ENCODE measurements around the gene FOXF2. TPM values are rescaled to one million over a fixed set of nuclear protein-coding genes. Genes with fewer than 3 reads are reported as not detected.
"Not testable (repeated sequence)": the region's sequence is repeated elsewhere in the genome, so short reads cannot be mapped to it uniquely, and the experiment has no call there.

FOXF2 gene
- total RNA-seq: not detected in 2 replicates

DNA sequence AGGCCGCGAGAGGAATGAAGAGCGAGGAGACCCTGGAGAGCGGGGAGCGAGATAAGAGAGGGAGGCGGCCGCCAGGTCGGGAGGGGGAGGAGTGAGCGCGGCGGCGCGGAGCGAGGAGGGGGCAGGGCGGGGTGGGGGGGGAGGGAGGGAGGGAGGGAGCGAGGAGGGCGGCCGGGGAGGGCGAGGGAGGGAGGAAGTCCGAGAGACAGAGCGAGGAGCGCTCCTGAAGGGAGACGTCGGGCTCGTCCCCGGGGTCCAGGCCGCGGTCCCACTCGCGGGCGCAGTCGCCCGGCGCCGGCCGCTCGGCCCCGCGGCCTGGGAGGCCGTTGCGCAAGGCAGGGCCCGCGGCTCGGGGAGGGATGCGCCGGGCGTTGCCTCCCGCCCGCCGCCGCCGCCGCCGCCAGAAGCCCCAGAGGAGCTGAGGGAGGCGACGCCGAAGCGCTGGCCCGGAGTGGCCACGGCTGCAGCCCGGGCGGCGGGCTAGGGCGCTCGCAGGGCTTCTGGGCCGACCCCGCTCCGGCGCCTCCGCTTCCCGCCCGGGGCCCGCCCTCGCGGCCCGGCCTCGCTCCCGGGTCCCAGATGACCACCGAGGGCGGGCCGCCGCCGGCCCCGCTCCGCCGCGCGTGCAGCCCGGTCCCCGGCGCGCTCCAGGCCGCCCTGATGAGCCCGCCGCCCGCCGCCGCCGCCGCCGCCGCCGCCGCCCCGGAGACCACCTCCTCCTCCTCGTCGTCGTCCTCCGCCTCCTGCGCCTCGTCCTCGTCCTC is at the start of gene FOXF2:
FOXF2 (plus strand) TSS at position 208 of the 764 bp plus-strand sequence; CDS start at position 580, 372 bp downstream.
- DNase-seq (ENCODE audit: low read depth in 2 of 2): no peak

DNA sequence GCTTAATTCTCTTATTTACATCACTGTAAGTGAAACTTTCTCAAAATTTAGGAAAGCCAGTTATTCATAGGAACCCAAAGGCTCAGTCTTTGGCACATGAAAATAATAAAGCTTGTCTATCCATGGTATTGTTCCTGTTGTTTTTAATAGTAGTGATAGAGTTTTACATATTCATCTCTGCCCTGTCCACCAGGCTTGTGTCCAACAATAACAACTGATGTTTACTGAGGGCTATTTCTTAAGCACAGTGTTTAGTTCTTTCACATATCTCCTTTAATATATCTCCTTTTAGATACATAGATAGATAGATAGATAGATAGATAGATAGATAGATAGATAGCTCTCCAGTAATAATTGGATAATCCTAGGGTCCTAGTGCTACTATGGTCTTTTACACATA is 43.3 kb upstream of the FOXF2 start:
- DNase-seq (ENCODE audit: low read depth in 2 of 2): no peak

DNA sequence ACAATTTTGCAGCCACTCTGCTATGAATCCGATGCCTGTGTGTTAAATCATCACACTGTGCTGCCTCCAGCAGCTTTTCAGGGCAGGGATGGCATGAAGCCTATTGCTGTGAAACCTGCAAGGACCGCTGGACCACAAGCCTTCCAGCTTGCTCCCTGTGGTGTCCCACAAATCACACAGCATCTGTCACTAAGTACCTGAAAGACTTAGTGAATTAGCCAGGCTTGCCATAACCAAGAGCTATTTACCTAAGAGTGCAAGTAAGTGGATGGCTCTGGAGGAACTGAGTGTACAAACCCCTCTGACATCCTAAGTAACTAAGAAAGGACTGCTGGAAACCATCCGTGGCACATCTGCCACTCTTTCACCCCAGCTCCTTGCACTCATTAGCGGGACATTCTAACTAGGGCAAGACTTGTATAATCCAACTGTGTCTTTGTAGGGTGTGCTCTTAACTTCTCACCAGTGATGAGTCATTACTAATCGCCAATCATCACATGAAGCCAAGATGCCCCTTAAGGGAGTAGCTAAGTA is 42.8 kb upstream of the FOXF2 start:
- DNase-seq (ENCODE audit: low read depth in 2 of 2): no peak

DNA sequence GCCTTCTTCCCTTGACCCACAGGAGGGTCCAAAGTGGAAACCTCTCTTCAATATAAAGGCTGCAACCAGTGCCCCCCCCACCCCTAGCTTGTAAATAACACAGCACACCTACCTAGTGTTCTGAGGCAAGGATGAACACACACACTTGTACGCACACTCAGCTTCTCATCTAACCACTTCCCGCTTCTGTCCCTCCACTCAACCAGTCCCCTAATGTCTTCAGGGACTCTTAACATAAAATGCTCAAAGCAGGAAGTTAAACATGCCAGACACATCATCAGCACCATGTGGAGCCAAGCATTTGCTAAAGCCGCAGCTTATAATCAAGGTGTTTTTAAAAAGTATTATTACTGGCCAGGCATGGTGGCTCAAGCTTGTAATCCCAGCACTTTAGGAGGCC is 42.2 kb upstream of the FOXF2 start:
- no peak for DNase-seq (ENCODE audit: low read depth in 2 of 2)

DNA sequence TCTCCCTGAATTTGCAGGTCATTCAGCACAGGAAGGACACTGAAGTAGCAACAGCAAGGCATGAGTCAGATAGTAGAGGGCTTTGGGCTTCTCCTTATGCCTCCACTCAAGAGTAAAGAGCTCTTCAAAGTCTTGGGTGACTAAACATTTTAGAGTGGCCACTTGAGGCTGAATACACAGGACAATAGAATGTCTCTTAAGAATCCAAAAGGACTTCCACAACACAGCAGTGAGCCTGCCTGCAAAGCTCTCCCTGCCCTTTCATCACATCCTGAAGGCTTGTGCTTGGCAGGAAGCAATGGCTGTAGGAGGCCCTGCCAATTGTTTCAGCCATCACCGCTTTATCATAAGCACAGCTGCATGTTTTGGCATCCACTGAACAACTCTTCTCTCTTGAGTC is 40.7 kb upstream of the FOXF2 start:
- no peak for DNase-seq (ENCODE audit: low read depth in 2 of 2)

DNA sequence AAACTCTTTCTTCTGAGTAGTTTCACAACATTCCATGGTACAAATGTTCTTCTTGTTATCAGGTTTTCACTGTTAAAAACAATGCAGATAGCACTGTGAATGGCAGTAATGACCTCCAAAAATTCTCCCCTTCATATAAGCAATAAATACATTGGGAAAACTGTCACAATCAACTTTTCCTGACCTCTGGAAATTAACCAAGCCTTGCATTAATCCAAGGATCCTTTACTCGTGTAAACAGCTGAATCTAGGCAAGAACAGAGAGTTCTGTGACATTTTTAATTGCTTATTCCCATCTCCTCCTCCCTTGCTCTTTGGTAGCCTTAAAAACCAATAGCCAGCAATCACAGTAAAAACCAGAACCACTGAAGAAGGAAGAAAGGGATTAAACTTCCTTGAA is 39.7 kb upstream of the FOXF2 start:
- no peak for DNase-seq (ENCODE audit: low read depth in 2 of 2)

DNA sequence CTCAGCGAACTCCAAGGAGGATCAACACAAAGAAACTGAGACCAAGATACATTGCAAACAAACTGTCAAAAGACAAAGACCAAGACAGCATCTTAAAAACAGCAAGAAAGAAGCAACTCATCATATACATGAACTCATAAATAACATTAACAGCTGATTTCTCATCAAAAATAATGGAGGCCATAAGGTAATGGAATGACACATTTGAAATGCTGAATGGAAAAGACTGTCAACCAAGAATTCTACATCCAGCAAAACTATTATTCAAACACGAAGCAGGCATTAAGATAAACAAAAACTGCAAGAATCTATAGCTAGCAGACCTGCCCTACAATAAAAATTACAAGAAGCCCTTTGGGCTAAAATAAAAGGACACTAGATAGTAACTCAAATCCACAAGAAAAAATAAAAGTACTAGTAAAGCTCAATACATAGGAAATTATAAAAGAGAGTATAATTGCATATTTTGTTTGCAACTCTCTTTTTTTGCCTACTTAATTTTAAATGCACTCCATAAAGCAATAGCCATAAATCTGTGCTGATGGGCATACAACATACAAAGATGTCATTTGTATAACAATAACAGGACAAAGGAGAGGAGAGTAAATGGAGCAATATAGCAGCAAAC is 37.9 kb upstream of the FOXF2 start:
- no peak for DNase-seq (ENCODE audit: low read depth in 2 of 2)

DNA sequence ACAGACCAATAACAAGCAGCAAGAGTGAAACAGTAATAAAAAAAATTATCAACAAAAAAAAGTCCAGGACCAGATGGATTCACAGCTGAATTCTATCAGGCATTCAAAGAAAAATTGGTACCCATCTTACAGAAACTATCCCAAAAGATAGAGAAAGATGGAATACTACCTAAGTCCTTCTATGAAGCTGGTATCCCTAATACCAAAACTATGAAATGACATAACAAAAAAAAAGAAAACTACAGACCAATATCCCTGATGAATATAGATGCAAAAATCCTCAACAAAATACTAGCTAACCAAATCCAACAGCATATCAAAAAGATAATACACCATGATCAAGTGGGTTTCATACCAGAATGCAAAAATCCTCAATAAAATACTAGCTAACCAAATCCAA is 34.3 kb upstream of the FOXF2 start:
- not testable (repeated sequence) for DNase-seq (ENCODE audit: low read depth in 2 of 2)

DNA sequence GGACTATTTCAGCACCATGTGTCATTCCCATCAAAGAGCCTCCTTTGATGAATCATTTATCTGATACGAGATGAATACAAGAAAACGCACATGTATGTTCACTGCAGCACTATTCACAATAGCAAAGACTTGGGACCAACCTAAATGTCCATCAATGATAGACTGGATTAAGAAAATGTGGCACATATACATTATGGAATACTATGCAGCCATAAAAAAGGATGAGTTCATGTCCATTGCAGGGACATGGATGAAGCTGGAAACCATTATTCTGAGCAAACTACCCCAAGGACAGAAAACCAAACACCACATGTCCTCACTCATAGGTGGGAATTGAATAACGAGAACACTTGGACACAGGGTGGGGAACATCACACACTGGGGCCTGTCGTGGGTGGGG is 27.7 kb upstream of the FOXF2 start:
- not testable (repeated sequence) for DNase-seq (ENCODE audit: low read depth in 2 of 2)

DNA sequence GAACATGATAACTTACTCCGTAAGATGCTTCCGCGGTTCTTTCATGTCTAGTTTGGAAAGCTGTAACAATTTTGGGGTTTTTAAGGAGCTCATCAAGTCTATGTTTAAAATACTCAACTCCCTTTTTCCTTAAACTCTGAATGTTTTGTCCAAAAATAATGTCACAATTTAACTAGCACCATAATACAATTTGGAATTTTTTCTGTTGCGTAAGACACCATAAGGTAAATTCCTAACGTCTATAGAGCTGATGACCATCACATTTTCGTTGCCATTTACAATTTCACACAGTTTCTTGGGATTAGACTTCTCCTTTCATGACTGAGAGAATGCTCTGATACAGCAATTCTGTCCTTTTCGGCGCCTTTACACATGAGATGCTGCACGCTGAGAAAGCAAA is 26.7 kb upstream of the FOXF2 start:
- DNase-seq (ENCODE audit: low read depth in 2 of 2): no peak

DNA sequence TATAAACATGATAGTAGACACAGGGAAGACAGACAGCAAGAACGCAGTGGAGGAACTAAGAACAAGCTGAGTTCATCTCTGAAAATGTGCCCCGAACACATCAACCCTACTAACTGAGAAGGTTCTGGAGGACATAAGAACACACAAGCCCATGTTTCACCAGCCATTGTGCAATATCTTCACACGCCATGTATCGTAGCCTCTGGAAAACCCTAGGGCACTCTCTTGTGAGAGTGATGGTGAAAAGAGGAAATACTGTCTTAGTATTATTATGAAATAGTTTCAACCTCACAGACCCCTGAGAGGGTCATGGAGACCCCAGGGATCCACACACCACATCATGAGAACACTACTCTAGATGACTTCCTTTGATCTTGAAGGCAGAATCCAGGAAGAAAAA is 26.1 kb upstream of the FOXF2 start:
- DNase-seq (ENCODE audit: low read depth in 2 of 2): no peak

DNA sequence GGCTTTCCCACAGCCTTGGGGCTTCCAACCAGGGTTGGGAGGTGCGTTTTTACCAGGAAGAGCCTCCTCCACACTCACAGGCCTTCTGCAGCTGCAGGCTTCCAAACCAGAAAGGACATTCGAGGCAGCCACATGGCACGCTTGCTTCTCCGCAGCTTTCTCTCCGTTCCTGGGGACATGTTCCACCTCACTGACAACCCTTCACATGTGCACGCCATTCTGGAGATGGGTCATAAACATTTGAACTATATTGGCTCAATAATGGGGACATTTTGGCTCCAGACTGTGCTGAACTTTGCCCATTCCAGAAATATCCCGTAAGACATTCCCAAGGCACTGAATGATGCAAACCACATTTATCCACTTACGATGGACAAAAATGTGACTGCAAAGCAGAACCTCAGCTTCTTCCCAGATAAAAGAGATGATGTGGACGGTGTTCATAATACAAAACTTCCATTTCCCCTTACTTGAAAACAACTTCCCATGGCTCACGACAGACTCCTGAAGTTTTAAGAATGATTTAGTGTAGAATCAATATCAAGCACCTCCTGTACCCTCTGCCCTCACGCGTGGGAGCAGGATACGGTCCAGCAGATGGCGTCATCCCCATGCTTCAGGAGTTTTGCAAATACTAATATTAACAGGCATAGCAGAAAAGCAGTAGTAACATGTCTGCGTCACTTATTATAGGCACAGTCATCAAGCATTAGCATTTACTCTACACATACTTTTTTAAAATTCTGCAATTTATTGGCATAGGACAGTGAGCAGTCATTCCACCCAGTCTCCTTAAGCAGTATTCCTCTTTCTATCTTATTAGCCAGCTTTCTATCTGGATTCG is 25.4 kb upstream of the FOXF2 start:
- no peak for DNase-seq (ENCODE audit: low read depth in 2 of 2)

DNA sequence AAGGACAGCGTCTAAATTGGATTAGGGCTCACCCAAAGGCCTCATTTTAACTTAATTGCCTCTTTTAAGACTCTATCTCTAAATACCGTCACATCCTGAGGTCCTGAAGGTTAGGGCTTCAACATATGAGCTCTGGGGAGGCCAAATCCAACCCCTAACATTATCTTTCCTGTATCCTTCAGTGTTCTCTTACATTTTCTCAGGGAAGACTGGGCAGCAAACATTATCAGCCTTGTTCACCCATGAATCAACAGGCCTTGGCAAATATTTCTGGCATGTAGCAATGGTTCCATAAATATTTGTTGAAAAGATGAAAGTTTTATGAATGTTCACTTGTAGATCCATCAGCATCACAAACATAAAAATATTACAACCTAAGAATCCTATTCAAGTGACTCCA is 24.6 kb upstream of the FOXF2 start:
- no peak for DNase-seq (ENCODE audit: low read depth in 2 of 2)

DNA sequence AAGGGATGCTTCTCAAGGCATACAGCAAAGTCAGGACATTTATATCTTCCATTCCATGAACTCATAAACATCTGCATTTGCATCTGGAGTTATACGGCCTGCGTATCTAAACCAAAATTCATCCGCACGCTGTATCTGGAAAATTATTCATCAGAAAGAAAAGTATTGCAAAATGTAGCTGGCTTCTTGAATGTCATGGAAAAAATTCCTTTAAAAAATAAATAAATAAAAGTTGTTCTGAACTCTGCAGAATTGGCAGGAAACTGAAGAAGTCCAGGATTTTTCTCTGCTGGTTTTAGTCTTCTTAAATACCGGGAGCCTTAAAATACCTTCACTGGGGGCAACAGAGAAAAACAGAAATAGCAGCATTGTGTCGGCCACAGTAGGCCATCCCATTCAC is 23.7 kb upstream of the FOXF2 start:
- no peak for DNase-seq (ENCODE audit: low read depth in 2 of 2)

DNA sequence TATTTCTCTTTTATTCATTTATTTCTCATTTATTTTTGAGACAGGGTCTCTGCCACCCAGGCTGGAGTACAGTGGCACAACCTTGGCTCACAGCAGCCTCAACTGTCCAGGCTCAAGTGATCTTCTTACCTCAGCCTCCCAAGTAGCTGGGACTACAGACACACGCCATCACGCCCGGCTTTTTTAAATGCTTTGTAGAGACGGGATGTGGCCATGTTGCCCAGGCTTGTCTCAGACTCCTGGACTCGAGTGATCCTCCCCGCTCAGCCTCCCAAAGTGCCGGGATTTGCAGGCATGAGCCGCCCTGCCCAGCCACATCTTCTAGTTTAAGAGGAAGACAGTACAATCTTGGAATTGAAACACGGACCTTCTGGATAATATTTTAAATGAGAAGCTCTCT is 21.6 kb upstream of the FOXF2 start:
- no peak for DNase-seq (ENCODE audit: low read depth in 2 of 2)

DNA sequence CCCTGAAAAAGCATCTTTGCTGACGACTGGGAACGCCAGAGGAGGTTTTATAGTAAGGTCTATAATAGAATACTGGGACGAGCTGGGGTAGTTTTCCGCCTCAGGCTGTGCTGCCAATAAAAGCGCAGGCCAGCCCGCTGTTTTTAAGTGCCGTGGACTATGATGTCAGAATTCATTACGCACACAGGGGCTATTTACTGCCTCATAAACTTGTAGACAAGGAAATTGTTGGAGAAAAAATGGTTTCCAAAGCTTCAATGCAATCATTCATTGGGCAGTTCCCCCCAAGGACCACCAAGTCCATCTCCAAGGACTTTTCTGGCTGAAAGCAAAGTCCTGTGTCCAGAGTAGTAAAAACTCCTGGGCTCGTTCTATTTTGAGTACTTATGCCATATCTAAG is 20.4 kb upstream of the FOXF2 start:
- no peak for DNase-seq (ENCODE audit: low read depth in 2 of 2)

DNA sequence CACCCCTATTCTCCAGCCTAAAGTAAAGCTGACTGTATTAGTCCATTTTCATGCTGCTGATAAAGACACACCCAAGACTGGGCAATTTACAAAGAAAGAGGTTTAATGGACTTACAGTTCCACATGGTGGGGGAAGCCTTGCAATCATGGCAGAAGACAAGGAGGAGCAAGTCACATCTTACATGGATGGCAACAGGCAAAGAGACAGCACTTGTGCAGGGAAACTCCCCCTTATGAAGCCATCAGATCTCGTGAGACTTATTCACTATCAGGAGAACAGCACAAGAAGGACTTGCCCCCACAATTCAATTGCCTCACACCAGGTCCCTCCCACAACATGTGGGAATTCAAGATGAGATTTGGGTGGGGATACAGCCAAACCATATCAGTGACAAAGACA is 19.7 kb upstream of the FOXF2 start:
- not testable (repeated sequence) for DNase-seq (ENCODE audit: low read depth in 2 of 2)

DNA sequence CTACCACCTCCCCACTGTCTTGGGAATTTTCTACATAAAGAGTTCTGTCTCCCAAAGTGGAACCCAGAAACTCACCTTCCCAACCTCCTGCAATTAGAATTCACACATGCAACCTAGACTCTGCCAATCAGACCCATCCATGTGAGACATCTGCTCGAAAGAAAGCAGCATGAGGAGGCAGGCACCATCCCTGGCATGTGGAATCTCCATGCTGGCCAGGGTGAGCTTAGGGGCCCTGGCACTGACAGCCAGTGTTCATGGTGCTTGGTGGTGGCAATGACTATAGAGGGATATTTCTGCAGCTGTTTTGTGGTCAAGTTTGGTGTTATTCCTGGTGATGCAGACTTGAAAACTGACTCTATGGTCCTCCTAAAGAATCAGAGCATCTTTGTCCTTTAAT is 17.4 kb upstream of the FOXF2 start:
- DNase-seq (ENCODE audit: low read depth in 2 of 2): no peak

DNA sequence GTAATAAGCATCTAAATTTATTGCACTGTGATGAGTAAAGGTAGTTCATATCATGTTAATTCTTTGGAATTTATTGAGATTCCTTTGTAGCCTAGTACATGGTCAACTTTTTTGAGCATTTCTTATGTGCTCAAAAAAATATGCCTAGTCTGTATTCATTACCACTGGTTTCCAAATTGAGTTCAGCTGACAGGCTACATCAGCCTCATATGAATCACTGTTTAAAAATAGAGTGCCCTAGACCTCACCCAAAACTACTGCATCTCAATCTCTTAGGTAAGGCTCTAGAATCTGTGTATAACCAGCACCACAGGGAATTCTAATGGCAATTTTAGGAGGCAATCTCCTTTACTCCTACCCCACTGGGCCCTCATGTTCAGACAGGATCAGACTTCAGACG is 16.7 kb upstream of the FOXF2 start:
- no peak for DNase-seq (ENCODE audit: low read depth in 2 of 2)

DNA sequence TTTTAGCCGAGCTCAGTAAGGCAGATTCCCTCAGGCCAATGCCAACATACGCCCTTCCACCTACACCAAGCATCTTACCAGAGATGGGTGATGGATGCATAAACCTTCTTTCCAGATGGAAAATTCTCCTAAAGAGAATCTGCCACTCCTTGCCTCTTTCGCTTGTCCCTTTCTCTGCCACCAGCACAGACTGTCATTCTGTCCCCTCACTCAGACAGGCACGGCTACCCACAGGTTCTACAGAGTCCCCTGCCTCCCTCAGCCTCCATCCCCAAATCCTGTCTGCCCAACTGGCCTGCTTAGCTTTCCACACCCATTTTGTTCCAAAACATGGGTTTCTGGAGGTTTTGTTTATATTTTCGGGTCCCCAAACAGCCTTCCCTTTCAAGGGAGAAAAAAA is 12.7 kb upstream of the FOXF2 start:
- DNase-seq (ENCODE audit: low read depth in 2 of 2): no peak

DNA sequence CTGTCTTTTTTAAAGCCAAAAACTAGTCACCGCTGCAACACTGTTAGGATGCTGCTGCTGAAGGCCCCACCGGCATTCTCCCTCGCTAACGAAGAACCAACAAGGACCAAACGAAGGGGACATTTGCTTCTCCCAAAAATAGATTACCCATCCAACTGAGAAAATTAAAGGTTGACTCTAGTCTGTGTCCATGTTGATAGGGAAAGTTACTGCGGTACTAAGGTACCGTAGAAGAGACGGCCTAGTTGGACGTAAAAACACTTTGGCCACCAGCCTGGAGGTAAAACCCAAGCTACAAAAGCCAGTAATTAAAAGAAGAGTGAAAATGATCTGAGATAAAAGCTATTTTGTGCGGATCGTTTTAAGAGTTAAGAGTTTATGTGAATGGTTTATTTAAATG is 11.8 kb upstream of the FOXF2 start:
- no peak for DNase-seq (ENCODE audit: low read depth in 2 of 2)
